ENCODE results near the gene LRRC59. TPM values are rescaled to one million over a fixed set of nuclear protein-coding genes. Genes with fewer than 3 reads are reported as not detected.

Gene LRRC59
- total and polyA plus RNA-seq, 2 of the 13 experiments (the other 11 are each of a cell fraction or from before 2014, with no cell fraction given), result 87.3 to 222 TPM

DNA sequence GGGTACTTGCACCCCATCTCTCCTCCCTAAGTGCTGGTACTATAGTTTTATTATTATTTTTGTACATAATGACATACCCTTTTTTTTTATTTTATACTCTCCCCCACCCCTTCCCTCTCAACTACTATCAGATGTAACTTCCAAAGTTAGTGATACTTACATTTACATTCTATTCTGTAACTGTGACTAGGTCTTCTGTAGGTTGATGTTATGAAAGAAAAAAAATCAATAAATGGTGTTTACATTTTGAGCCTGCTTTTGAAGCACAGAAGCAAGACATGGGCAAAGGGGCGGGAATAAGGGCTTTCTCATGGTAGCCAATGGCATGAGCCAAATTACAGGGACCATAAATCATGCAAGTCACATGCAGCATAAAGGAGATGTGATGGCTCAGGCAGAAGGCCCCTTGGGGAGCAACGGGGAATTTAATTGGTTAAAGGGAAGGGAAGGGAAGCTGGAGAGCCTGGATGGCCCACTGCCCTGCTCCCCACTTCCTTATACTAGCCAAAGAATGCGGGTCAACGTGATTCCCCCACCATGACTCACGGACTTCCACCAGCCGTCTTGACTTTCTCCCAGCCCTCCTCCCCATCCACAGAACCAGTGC, 26.3 kb upstream of the LRRC59 start (continued):
- TF ChIP-seq, protein P1, sequence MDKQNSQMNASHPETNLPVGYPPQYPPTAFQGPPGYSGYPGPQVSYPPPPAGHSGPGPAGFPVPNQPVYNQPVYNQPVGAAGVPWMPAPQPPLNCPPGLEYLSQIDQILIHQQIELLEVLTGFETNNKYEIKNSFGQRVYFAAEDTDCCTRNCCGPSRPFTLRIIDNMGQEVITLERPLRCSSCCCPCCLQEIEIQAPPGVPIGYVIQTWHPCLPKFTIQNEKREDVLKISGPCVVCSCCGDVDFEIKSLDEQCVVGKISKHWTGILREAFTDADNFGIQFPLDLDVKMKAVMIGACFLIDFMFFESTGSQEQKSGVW (CRISPR knock-in tag; IDR thresholded peaks at IDR 0.05; ENCODE audit: borderline replicate concordance), result no peak
- TF ChIP-seq, protein P2, sequence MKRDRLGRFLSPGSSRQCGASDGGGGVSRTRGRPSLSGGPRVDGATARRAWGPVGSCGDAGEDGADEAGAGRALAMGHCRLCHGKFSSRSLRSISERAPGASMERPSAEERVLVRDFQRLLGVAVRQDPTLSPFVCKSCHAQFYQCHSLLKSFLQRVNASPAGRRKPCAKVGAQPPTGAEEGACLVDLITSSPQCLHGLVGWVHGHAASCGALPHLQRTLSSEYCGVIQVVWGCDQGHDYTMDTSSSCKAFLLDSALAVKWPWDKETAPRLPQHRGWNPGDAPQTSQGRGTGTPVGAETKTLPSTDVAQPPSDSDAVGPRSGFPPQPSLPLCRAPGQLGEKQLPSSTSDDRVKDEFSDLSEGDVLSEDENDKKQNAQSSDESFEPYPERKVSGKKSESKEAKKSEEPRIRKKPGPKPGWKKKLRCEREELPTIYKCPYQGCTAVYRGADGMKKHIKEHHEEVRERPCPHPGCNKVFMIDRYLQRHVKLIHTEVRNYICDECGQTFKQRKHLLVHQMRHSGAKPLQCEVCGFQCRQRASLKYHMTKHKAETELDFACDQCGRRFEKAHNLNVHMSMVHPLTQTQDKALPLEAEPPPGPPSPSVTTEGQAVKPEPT (CRISPR knock-in tag; IDR thresholded peaks at IDR 0.05; ENCODE audit: low read depth), result no peak
- no peak for TF ChIP-seq SNAI1 (CRISPR knock-in tag; IDR thresholded peaks at IDR 0.05; ENCODE audit: borderline replicate concordance)
- peak; percentile 91; the same call in 1 of the 2 replicates for TF ChIP-seq MIER3 (CRISPR knock-in tag; IDR thresholded peaks at IDR 0.05; ENCODE audit: borderline replicate concordance)
- no peak for TF ChIP-seq ZNF558 (CRISPR knock-in tag; IDR thresholded peaks at IDR 0.05; ENCODE audit: borderline replicate concordance)
- no peak for TF ChIP-seq ZNF543 (CRISPR knock-in tag; IDR thresholded peaks at IDR 0.05)
- TF ChIP-seq, protein P3, sequence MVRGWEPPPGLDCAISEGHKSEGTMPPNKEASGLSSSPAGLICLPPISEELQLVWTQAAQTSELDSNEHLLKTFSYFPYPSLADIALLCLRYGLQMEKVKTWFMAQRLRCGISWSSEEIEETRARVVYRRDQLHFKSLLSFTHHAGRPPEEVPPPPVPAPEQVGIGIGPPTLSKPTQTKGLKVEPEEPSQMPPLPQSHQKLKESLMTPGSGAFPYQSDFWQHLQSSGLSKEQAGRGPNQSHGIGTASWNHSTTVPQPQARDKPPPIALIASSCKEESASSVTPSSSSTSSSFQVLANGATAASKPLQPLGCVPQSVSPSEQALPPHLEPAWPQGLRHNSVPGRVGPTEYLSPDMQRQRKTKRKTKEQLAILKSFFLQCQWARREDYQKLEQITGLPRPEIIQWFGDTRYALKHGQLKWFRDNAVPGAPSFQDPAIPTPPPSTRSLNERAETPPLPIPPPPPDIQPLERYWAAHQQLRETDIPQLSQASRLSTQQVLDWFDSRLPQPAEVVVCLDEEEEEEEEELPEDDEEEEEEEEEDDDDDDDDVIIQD (CRISPR knock-in tag; IDR thresholded peaks at IDR 0.05; ENCODE audit: low read depth), result peak; percentile 82
- TF ChIP-seq ZNF547 (CRISPR knock-in tag; IDR thresholded peaks at IDR 0.05), result no peak
- TF ChIP-seq, protein P4, sequence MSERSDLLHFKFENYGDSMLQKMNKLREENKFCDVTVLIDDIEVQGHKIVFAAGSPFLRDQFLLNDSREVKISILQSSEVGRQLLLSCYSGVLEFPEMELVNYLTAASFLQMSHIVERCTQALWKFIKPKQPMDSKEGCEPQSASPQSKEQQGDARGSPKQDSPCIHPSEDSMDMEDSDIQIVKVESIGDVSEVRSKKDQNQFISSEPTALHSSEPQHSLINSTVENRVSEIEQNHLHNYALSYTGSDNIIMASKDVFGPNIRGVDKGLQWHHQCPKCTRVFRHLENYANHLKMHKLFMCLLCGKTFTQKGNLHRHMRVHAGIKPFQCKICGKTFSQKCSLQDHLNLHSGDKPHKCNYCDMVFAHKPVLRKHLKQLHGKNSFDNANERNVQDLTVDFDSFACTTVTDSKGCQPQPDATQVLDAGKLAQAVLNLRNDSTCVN (CRISPR knock-in tag; IDR thresholded peaks at IDR 0.05; ENCODE audit: borderline replicate concordance), result 0 out of 2 replicates have a peak, but pooled peaks have one; percentile 30
- TF ChIP-seq JARID2 (CRISPR knock-in tag; IDR thresholded peaks at IDR 0.05; ENCODE audit: insufficient replicate concordance), result no peak
- no peak for TF ChIP-seq GTF3A (CRISPR knock-in tag; conservative IDR thresholded peaks at IDR 0.05)
- TF ChIP-seq ZNF446 (CRISPR knock-in tag; IDR thresholded peaks at IDR 0.05), result no peak
- no peak for TF ChIP-seq BRCA1 (CRISPR knock-in tag; IDR thresholded peaks at IDR 0.05)
- TF ChIP-seq SATB2 (CRISPR knock-in tag; IDR thresholded peaks at IDR 0.05), result no peak
- no peak for TF ChIP-seq SUZ12 (IDR thresholded peaks at IDR 0.05; ENCODE audit: low read depth, low read length)
- TF ChIP-seq RBFOX2 (IDR thresholded peaks at IDR 0.05; ENCODE audit: low read depth, low read length), result no peak
- TF ChIP-seq IKZF4 (CRISPR knock-in tag; IDR thresholded peaks at IDR 0.05; ENCODE audit: borderline replicate concordance, low read depth, not compliant biosample characterization), result no peak
- TF ChIP-seq ZBTB1 (CRISPR knock-in tag; IDR thresholded peaks at IDR 0.05; ENCODE audit: borderline replicate concordance), result no peak
- TF ChIP-seq, protein P5, sequence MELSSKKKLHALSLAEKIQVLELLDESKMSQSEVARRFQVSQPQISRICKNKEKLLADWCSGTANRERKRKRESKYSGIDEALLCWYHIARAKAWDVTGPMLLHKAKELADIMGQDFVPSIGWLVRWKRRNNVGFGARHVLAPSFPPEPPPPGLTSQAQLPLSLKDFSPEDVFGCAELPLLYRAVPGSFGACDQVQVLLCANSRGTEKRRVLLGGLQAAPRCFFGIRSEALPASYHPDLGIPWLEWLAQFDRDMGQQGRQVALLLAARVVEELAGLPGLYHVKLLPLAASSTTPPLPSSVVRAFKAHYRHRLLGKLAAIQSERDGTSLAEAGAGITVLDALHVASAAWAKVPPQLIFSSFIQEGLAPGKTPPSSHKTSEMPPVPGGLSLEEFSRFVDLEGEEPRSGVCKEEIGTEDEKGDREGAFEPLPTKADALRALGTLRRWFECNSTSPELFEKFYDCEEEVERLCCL (CRISPR knock-in tag; IDR thresholded peaks at IDR 0.05; ENCODE audit: borderline replicate concordance), result no peak
- no peak for TF ChIP-seq SRSF4 (IDR thresholded peaks at IDR 0.05; ENCODE audit: low read depth, low read length, poor library complexity, severe bottlenecking)
- TF ChIP-seq, protein P6, sequence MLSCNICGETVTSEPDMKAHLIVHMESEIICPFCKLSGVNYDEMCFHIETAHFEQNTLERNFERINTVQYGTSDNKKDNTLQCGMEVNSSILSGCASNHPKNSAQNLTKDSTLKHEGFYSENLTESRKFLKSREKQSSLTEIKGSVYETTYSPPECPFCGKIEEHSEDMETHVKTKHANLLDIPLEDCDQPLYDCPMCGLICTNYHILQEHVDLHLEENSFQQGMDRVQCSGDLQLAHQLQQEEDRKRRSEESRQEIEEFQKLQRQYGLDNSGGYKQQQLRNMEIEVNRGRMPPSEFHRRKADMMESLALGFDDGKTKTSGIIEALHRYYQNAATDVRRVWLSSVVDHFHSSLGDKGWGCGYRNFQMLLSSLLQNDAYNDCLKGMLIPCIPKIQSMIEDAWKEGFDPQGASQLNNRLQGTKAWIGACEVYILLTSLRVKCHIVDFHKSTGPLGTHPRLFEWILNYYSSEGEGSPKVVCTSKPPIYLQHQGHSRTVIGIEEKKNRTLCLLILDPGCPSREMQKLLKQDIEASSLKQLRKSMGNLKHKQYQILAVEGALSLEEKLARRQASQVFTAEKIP (CRISPR knock-in tag; IDR thresholded peaks at IDR 0.05; ENCODE audit: borderline replicate concordance), result no peak

All from HepG2 (cell line).